ENCODE measurements around the gene ANKH. TPM values are rescaled to one million over a fixed set of nuclear protein-coding genes. Genes with fewer than 3 reads are reported as not detected.

Gene ANKH
- total RNA-seq, 3 donors from 2014 or later = 83.1 to 102 (median 101) TPM

Other genes starting within 250 kb of the ANKH start
- gene OTULIN, start 207.1 kb downstream of the ANKH start, total RNA-seq = 10 to 100 TPM; 46.4 to 64.8 (median 50.1) TPM

Data from activated T-cell treated with anti-CD3 and anti-CD28 coated beads, Interleukin-2, amount 50 U/mL, for 4 hours (primary cell).